ENCODE results near the gene CDKN3.
"Not testable (repeated sequence)": the region's sequence is repeated elsewhere in the genome, so short reads cannot be mapped to it uniquely, and the experiment has no call there.

Gene CDKN3

GRCh38 chr14:54423991-54424390, 27.2 kb downstream of the CDKN3 start:
- DNase-seq (ENCODE audit: low read depth in 2 of 2), result no peak

- DNase-seq (ENCODE audit: low read depth in 2 of 2), result no peak
Observed at GRCh38 chr14:54424479-54424901, 27.7 kb downstream of the CDKN3 start.

- DNase-seq (ENCODE audit: low read depth in 2 of 2), result no peak
Observed at GRCh38 chr14:54425068-54425467, 28.3 kb downstream of the CDKN3 start.

- no peak for DNase-seq (ENCODE audit: low read depth in 2 of 2)
Observed at GRCh38 chr14:54425537-54426274, 28.9 kb downstream of the CDKN3 start.

- DNase-seq (ENCODE audit: low read depth in 2 of 2), result no peak
Observed at GRCh38 chr14:54427871-54428270, 31.1 kb downstream of the CDKN3 start.

GRCh38 chr14:54428527-54428926, 31.7 kb downstream of the CDKN3 start:
- DNase-seq (ENCODE audit: low read depth in 2 of 2), result no peak

- DNase-seq (ENCODE audit: low read depth in 2 of 2), result no peak
Observed at GRCh38 chr14:54435500-54435981, 38.7 kb downstream of the CDKN3 start.

GRCh38 chr14:54437954-54438353, 41.1 kb downstream of the CDKN3 start:
- not testable (repeated sequence) for DNase-seq (ENCODE audit: low read depth in 2 of 2)

GRCh38 chr14:54438703-54439102, 41.9 kb downstream of the CDKN3 start:
- DNase-seq (ENCODE audit: low read depth in 2 of 2), result no peak

- DNase-seq (ENCODE audit: low read depth in 2 of 2), result no peak
Observed at GRCh38 chr14:54440037-54440436, 43.2 kb downstream of the CDKN3 start.

GRCh38 chr14:54440476-54440872, 43.7 kb downstream of the CDKN3 start:
- no peak for DNase-seq (ENCODE audit: low read depth in 2 of 2)

- peak; percentile 89 for DNase-seq (ENCODE audit: low read depth in 2 of 2)
Observed at GRCh38 chr14:54440873-54441868, 44.4 kb downstream of the CDKN3 start, which contains the start of gene CNIH1. CNIH1 (minus strand) TSS chr14:54441374; CDS start chr14:54441327, 47 bp downstream.

GRCh38 chr14:54442961-54443360, 46.2 kb downstream of the CDKN3 start:
- DNase-seq (ENCODE audit: low read depth in 2 of 2), result not testable (repeated sequence)

GRCh38 chr14:54443981-54444380, 47.2 kb downstream of the CDKN3 start:
- DNase-seq (ENCODE audit: low read depth in 2 of 2), result no peak

- DNase-seq (ENCODE audit: low read depth in 2 of 2), result no peak
Observed at GRCh38 chr14:54444681-54445080, 47.9 kb downstream of the CDKN3 start.

- DNase-seq (ENCODE audit: low read depth in 2 of 2), result no peak
Observed at GRCh38 chr14:54446161-54446693, 49.4 kb downstream of the CDKN3 start.

- no peak for DNase-seq (ENCODE audit: low read depth in 2 of 2)
Observed at GRCh38 chr14:54447231-54447692, 50.5 kb downstream of the CDKN3 start.

- no peak for DNase-seq (ENCODE audit: low read depth in 2 of 2)
Observed at GRCh38 chr14:54450535-54450934, 53.7 kb downstream of the CDKN3 start.

GRCh38 chr14:54451121-54451601, 54.4 kb downstream of the CDKN3 start:
- DNase-seq (ENCODE audit: low read depth in 2 of 2), result no peak

- no peak for DNase-seq (ENCODE audit: low read depth in 2 of 2)
Observed at GRCh38 chr14:54451961-54452360, 55.2 kb downstream of the CDKN3 start.

GRCh38 chr14:54453252-54453651, 56.4 kb downstream of the CDKN3 start:
- no peak for DNase-seq (ENCODE audit: low read depth in 2 of 2)

GRCh38 chr14:54453990-54454389, 57.2 kb downstream of the CDKN3 start:
- DNase-seq (ENCODE audit: low read depth in 2 of 2), result not testable (repeated sequence)

All from stimulated activated CD4-positive, alpha-beta T cell treated with anti-CD3 and anti-CD28 coated beads, Interleukin-12 subunit alpha, Interleukin-12 subunit beta, amount 100 ng/mL, for 24 hours (primary cell).